NCI-H2107 (cell line): ENCODE results near the gene SPPL2C.

ENCODE experiments used
- DNase-seq: peaks from one replicate; lab custom pipeline; 2025; lab: John Stamatoyannopoulos, UW

Gene SPPL2C

DNA sequence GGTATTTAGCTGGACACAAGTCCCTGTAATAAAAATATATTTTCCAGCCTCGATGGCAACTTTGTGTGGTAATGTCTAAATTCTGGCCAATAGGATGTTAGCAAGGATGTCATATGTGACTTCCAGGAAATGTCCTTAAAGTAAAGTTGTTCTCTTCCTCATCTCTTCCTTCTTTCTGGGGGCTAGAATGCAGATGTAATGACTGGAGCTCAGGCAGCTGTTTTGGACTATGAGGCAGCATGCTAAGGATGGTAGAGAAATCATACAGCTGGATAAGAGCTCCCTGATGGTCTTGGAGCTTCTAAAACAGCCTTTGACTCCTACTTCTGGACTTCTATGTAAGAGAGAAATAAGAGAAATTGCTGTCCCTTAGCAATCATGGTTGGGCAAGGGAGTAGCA lies 32.8 kb downstream of the SPPL2C start:
- DNase-seq: no peak

DNA sequence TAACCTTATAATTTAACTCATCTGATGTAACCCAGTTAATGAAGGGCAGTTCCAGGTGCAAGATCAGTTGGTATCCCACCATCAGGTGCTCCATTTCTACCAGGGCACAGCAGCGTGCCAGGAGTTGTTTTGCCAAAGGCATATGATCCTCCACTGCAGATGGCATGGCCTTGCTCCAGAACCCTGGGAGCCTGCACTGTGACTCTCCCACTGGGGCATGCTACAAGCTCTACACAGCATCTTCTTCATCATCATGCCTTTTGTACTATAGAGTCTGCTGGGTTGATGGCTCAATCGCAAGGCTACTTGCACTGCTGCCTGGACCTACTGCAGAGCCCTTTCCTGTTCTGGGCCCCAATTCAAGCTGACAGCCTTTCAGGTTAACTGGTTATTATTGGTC lies 38.4 kb downstream of the SPPL2C start:
- DNase-seq: no peak

- no peak for DNase-seq
Measured at GRCh38 chr17:45886852-45887251, 42.2 kb downstream of the SPPL2C start.

DNA sequence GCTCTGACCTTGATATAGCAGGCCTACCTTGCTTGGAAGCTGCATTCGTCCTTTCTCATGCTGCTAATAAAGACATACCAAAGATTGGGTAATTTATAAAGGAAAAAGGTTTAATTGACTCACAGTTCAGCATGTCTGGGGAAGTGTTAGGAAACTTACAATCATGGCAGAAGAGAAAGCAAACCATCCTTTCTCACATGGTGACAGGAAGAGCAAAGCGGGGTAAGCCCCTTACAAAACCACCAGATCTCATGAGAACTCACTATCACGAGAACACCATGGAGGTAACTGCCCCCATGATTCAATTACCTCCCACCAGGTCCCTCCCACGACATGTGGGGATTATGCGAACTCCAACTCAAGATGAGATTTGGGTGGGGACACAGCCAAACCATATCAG lies 43.7 kb downstream of the SPPL2C start:
- DNase-seq: no peak

DNA sequence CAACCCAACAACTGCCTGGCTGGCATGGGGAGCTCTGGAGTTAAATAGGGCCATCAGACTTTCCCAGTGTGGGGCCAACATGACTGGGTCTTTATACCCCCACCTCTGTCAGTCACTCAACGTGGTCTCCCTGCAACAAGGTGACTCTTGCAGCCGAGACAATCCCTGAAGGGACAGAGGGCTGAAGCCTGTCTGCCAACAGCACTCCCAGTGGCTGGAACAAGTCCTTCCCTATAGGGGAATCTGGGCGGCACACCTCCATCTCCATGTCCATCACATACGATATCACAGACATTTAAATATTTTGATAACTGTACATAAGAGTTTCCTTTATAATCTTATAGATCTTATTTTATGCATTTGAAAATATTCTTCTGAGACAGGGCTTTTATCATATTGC lies 44.9 kb downstream of the SPPL2C start:
- no peak for DNase-seq

DNA sequence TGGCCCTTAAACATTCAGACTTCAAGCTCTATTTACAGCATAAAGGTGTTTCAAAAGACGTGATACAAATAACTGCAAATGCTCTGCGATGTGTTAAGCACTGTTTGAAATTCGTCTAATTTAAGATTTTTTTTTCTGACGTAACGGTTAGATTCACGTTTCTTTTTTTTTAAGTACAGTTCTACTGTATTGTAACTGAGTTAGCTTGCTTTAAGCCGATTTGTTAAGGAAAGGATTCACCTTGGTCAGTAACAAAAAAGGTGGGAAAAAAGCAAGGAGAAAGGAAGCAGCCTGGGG lies 49.0 kb downstream of the SPPL2C start:
- no peak for DNase-seq

DNA sequence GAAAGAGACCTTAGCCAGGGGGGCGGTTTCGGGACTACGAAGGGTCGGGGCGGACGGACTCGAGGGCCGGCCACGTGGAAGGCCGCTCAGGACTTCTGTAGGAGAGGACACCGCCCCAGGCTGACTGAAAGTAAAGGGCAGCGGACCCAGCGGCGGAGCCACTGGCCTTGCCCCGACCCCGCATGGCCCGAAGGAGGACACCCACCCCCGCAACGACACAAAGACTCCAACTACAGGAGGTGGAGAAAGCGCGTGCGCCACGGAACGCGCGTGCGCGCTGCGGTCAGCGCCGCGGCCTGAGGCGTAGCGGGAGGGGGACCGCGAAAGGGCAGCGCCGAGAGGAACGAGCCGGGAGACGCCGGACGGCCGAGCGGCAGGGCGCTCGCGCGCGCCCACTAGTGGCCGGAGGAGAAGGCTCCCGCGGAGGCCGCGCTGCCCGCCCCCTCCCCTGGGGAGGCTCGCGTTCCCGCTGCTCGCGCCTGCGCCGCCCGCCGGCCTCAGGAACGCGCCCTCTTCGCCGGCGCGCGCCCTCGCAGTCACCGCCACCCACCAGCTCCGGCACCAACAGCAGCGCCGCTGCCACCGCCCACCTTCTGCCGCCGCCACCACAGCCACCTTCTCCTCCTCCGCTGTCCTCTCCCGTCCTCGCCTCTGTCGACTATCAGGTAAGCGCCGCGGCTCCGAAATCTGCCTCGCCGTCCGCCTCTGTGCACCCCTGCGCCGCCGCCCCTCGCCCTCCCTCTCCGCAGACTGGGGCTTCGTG lies 49.5 kb downstream of the SPPL2C start, which contains the start of gene MAPT:
Gene MAPT (plus strand): TSS at position 533 of the 763 bp plus-strand sequence. CDS start 67,784 bp downstream, outside the sequence.
- DNase-seq: peak; percentile 83

DNA sequence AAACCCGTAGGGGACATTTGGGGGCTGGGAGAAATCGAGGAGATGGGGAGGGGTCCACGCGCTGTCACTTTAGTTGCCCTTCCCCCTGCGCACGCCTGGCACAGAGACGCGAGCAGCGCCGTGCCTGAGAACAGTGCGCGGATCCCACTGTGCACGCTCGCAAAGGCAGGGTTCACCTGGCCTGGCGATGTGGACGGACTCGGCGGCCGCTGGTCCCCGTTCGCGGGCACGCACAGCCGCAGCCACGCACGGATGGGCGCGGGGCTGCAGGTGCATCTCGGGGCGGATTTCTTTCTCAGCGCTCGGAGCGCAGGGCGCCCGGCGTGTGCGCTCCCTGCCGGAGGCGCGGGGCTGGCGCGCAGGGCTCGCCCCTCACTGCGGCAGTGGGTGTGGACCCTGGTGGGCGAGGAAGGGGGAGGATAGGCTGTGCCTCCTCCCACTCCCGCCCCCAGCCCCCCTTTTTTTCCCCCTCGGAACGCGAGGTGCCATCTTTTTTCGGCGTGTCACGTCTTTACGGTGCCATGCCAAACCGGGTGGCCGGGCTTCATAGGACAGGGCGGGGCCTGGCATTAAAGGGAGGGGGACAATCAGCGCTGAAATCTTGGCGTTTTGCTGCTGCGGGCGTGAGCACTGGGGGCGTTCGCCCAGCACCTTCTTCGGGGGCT lies 50.8 kb downstream of the SPPL2C start:
- DNase-seq: peak; percentile 73

- no peak for DNase-seq
Measured at GRCh38 chr17:45895969-45896785, 51.5 kb downstream of the SPPL2C start.
